Uterus (tissue), 2 donors: ENCODE results near the gene ATAD2B.

ENCODE experiments used
- POLR2A ChIP-seq, 2 donors: fragments of 450-650 bp; IDR thresholded peaks; one replicate each; pipeline ENCODE4 v1.6.1; 2016; ENCODE audit warnings: antibody characterized with exemption in 2 of 2, mild to moderate bottlenecking in 1 of 2, moderate library complexity in 1 of 2
- TF ChIP-seq, protein P1 (sequence below), 4 experiments: fragments of 200-600 bp in 2 of 4; fragments of 450-650 bp in 2 of 4; sonication (generic) in 2 of 4; IDR thresholded peaks; one replicate each; pipeline ENCODE4 v1.5.1; 2016 to 2019; ENCODE audit warnings: antibody characterized with exemption in 4 of 4, mild to moderate bottlenecking in 2 of 4, moderate library complexity in 1 of 4

DNA sequence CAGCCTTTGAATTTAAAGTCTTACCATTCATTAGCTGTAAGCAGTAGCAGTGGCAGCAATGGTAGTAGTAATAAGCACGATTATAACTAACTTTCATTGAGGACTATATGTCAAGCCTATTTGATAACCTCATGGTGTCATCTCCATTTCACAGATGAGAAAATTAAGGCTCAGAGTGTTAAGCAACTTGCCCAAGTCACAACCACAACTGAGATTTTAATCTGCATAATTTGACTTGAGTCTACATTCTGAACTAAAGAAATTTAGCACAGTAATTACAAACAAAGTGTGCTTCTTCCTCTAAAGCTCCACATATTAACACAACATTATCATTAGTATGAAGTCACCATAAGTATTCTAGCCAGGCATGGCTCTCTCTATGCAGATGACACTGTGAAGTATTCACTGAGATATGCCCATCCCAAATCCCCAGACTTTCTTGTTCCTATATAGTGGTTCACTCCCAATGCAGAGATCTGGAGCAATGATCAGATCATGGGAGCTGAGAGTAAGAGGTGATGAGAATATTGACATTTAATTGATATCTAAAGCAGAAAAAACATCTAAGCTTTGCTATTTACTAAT, 120.2 kb downstream of the ATAD2B start:
- TF ChIP-seq, protein P1, sequence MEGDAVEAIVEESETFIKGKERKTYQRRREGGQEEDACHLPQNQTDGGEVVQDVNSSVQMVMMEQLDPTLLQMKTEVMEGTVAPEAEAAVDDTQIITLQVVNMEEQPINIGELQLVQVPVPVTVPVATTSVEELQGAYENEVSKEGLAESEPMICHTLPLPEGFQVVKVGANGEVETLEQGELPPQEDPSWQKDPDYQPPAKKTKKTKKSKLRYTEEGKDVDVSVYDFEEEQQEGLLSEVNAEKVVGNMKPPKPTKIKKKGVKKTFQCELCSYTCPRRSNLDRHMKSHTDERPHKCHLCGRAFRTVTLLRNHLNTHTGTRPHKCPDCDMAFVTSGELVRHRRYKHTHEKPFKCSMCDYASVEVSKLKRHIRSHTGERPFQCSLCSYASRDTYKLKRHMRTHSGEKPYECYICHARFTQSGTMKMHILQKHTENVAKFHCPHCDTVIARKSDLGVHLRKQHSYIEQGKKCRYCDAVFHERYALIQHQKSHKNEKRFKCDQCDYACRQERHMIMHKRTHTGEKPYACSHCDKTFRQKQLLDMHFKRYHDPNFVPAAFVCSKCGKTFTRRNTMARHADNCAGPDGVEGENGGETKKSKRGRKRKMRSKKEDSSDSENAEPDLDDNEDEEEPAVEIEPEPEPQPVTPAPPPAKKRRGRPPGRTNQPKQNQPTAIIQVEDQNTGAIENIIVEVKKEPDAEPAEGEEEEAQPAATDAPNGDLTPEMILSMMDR (IDR thresholded peaks at IDR 0.05) = no peak
- TF ChIP-seq POLR2A (IDR thresholded peaks at IDR 0.05) = no peak
